ENCODE data around the gene ZNF581.

Gene ZNF581

DNA sequence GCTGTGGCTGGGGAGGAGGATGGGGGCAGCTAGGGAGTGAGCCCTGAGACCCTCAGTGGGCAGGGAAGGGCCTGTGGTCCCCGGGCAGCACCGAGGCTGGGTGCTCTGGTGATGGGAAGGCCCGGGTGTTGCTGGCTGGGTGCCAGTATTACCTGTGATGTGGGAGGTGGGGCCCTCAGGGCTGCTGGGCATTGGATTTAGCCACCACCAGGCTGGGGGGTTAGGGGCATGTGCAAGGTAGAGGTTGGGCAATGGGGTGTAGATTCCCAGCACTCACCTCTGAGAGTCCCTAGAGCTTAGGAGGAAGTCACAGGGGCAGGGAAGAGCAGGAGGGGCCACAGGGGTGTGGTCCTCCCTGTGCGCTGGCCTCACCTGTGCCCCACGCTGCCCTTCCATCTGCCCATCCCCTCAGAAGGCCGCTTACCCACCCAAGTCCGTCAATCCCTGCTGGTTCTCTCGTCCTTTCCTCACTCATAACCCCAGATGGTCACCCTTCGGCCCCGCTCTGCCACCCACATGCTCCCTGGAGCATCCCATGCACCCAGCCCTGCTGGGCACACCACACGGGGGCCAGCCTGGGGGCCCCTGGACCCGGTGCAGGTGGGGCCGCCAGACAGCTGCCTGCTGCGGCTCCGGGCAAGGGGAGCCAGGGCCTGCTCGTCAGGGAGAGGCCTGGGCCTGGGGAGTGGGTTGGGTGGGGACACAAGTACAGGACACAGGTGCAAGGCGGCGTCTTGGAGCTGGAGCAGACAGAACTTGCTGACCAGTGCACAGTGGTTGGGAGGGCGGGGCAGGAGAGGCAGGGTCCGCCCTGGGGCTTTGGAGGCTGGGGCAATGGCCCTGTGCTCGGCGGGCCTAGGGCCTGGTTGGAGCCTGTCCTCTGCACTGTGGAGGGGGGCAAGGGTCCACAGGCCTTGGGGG is 44.1 kb downstream of the ZNF581 start:
- TF ChIP-seq, protein P1, sequence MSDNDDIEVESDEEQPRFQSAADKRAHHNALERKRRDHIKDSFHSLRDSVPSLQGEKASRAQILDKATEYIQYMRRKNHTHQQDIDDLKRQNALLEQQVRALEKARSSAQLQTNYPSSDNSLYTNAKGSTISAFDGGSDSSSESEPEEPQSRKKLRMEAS (IDR thresholded peaks at IDR 0.05): no peak
- TF ChIP-seq FOXM1 (IDR thresholded peaks at IDR 0.05; ENCODE audit: borderline replicate concordance, low read depth): no peak
- no peak for TF ChIP-seq TCF12 (IDR thresholded peaks at IDR 0.05; ENCODE audit: low read depth)
- no peak for TF ChIP-seq ZBTB7A (IDR thresholded peaks at IDR 0.05; ENCODE audit: low read depth)
- TF ChIP-seq EGR1 (IDR thresholded peaks at IDR 0.05): no peak
- no peak for TF ChIP-seq CEBPB (IDR thresholded peaks at IDR 0.05)
- TF ChIP-seq, protein P2, sequence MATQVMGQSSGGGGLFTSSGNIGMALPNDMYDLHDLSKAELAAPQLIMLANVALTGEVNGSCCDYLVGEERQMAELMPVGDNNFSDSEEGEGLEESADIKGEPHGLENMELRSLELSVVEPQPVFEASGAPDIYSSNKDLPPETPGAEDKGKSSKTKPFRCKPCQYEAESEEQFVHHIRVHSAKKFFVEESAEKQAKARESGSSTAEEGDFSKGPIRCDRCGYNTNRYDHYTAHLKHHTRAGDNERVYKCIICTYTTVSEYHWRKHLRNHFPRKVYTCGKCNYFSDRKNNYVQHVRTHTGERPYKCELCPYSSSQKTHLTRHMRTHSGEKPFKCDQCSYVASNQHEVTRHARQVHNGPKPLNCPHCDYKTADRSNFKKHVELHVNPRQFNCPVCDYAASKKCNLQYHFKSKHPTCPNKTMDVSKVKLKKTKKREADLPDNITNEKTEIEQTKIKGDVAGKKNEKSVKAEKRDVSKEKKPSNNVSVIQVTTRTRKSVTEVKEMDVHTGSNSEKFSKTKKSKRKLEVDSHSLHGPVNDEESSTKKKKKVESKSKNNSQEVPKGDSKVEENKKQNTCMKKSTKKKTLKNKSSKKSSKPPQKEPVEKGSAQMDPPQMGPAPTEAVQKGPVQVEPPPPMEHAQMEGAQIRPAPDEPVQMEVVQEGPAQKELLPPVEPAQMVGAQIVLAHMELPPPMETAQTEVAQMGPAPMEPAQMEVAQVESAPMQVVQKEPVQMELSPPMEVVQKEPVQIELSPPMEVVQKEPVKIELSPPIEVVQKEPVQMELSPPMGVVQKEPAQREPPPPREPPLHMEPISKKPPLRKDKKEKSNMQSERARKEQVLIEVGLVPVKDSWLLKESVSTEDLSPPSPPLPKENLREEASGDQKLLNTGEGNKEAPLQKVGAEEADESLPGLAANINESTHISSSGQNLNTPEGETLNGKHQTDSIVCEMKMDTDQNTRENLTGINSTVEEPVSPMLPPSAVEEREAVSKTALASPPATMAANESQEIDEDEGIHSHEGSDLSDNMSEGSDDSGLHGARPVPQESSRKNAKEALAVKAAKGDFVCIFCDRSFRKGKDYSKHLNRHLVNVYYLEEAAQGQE (IDR thresholded peaks at IDR 0.05; ENCODE audit: low read depth): no peak
- TF ChIP-seq, protein P3, sequence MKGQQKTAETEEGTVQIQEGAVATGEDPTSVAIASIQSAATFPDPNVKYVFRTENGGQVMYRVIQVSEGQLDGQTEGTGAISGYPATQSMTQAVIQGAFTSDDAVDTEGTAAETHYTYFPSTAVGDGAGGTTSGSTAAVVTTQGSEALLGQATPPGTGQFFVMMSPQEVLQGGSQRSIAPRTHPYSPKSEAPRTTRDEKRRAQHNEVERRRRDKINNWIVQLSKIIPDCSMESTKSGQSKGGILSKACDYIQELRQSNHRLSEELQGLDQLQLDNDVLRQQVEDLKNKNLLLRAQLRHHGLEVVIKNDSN (IDR thresholded peaks at IDR 0.05): no peak
- TF ChIP-seq NFIC (IDR thresholded peaks at IDR 0.05): no peak
- no peak for TF ChIP-seq TEAD4 (IDR thresholded peaks at IDR 0.05)
- TF ChIP-seq CREB1 (IDR thresholded peaks at IDR 0.05; ENCODE audit: low read depth): no peak
- TF ChIP-seq TAF1 (IDR thresholded peaks at IDR 0.05; ENCODE audit: low read depth): no peak
- TF ChIP-seq EP300 (IDR thresholded peaks at IDR 0.05; ENCODE audit: borderline replicate concordance): no peak

DNA sequence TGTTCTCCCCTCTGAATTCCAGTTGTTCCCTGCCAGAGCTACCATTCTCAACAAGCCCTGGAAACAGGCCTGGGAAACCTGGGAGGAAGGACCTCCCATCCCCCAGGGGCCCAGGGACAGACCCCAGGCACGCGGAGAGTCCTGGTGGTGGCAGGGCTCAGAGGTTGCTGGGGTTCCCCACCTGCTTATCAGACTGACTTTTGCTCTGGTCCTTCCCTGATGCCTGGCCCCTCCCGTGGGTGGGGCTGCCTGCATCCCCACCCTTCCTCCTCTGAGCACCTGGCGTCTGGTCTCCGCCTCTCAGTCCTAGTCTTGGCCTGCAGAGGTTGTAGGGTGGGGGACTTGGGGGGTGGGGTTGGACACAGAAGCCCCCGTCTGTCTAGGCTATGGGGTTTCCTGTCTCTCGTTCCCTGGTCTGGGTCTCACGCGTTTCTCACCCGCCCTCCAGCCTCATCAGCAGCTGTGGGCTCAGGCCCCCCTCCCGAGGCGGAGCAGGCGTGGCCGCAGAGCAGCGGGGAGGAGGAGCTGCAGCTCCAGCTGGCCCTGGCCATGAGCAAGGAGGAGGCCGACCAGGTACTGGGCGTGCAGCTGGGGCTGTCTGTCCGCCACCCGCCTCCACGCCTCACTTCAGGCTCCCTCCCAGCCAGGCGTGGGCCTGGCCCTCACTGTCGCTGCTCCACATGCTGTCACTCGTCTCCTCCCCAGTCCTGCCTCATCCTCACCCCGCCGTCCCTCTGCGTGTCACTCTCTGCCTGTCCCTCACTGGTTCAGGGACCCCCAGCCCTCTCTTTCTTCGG is 45.2 kb downstream of the ZNF581 start:
- no peak for TF ChIP-seq NFIC (IDR thresholded peaks at IDR 0.05)
- TF ChIP-seq TEAD4 (IDR thresholded peaks at IDR 0.05): no peak
- TF ChIP-seq, protein P1 (IDR thresholded peaks at IDR 0.05): no peak
- TF ChIP-seq CEBPB (IDR thresholded peaks at IDR 0.05): no peak
- TF ChIP-seq TCF12 (IDR thresholded peaks at IDR 0.05; ENCODE audit: low read depth): no peak
- no peak for TF ChIP-seq RAD21 (IDR thresholded peaks at IDR 0.05; ENCODE audit: low read depth)
- TF ChIP-seq CREB1 (IDR thresholded peaks at IDR 0.05; ENCODE audit: low read depth): no peak
- TF ChIP-seq, protein P3 (IDR thresholded peaks at IDR 0.05): no peak
- no peak for TF ChIP-seq EP300 (IDR thresholded peaks at IDR 0.05; ENCODE audit: borderline replicate concordance)
- no peak for TF ChIP-seq EGR1 (IDR thresholded peaks at IDR 0.05)
- no peak for TF ChIP-seq TAF1 (IDR thresholded peaks at IDR 0.05; ENCODE audit: low read depth)
- no peak for TF ChIP-seq YY1 (IDR thresholded peaks at IDR 0.05; ENCODE audit: low read depth)
- no peak for TF ChIP-seq FOXM1 (IDR thresholded peaks at IDR 0.05; ENCODE audit: borderline replicate concordance, low read depth)
- TF ChIP-seq, protein P2 (IDR thresholded peaks at IDR 0.05; ENCODE audit: low read depth): no peak

DNA sequence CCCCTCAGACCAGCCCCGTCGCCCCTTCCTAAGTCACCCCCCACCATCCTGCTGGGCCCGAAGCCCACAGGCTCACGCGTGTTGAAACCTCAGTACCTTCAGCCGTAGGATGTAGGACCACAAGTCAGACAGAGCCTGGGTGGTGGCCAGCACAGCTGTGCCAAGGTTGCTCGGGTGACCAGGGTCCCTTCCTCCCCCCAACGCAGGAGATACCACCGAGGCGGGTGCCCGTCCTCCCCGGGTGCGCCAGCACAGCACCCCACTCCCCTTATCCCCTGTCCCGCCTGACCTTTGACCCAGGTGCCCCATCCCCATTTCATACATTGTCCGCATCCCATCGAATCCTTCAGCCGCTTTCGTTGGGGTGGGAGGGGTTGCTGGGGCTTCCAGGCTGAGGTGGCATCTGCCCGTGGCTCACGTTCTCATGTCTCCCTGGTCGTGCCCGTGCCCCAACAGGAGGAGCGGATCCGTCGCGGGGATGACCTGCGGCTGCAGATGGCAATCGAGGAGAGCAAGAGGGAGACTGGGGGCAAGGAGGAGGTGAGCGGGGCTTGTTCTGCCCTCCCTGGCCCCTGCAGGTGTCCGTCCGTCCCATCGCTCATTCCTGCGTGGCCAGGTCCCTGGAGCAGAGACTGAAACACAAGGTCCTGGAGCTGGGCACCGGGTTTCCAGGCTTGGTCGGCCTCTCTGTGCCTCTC is 46.1 kb downstream of the ZNF581 start:
- TF ChIP-seq TCF12 (IDR thresholded peaks at IDR 0.05; ENCODE audit: low read depth): no peak

DNA sequence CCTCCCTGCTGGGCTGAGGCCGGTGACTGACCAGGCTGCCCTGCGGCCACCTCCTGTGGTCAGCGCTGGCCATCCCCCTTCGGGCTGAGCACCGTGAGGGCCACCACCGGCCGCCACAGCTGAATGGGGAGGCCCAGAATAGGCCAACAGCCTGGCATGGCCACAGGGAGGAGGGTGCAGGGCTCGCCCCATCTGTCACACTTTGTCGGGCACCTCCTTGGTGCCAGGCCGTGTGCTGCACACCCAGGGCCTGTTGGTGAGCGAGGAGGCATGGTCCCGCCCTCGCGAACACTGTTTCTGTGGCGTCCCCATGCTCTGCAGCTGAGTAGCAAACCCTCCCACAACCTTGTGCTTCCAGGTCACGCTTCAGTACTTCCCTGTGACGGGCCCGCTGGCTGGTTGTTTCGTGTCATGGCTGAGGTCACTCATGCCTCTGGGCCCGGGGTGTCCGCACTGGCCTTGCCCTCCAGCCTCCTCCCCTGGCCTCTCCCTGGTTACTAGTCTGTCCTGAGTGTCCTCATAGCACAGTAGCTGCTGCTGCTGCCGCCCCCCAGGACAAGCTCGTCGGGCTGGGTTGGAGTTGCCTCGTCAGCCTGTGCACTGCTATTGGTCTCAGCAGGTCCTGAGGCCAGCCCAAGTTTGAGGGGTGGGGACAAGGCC is 46.8 kb downstream of the ZNF581 start:
- TF ChIP-seq ZBTB7A (IDR thresholded peaks at IDR 0.05; ENCODE audit: low read depth) (no peak), CREB1 (IDR thresholded peaks at IDR 0.05; ENCODE audit: low read depth) (no peak), TEAD4 (IDR thresholded peaks at IDR 0.05) (no peak), EP300 (IDR thresholded peaks at IDR 0.05; ENCODE audit: borderline replicate concordance) (no peak), NFIC (IDR thresholded peaks at IDR 0.05) (no peak), TAF1 (IDR thresholded peaks at IDR 0.05; ENCODE audit: low read depth) (no peak), TCF12 (IDR thresholded peaks at IDR 0.05; ENCODE audit: low read depth) (no peak), RAD21 (IDR thresholded peaks at IDR 0.05; ENCODE audit: low read depth) (no peak), EGR1 (IDR thresholded peaks at IDR 0.05) (no peak), CEBPB (IDR thresholded peaks at IDR 0.05) (no peak), YY1 (IDR thresholded peaks at IDR 0.05; ENCODE audit: low read depth) (no peak), FOXM1 (IDR thresholded peaks at IDR 0.05; ENCODE audit: borderline replicate concordance, low read depth) (no peak)
- TF ChIP-seq, protein P1 (IDR thresholded peaks at IDR 0.05): no peak
- TF ChIP-seq, protein P2 (IDR thresholded peaks at IDR 0.05; ENCODE audit: low read depth): no peak
- TF ChIP-seq, protein P3 (IDR thresholded peaks at IDR 0.05): no peak

Data from Ishikawa (cell line).